K562 (cell line): ENCODE data around the gene COL6A1. TPM values are rescaled to one million over a fixed set of nuclear protein-coding genes. Genes with fewer than 3 reads are reported as not detected.

Experiments used
- ATAC-seq: fragments of 200-7000 bp; cut with Tn5 transposase; 3 replicates; pipeline ENCODE4 v1.9.1; 2020; ENCODE audit warnings: moderate library complexity
- BruUV-seq: library from RNA; stranded (reverse); fragments of 400-500 nt; replicated peaks from 2 replicates; lab custom pipeline; 2021; lab: Mats Ljungman, UMichigan
- CTCF ChIA-PET: fragments of 300-600 bp; formaldehyde crosslinking; extraction: SDS; loops from one replicate; lab custom pipeline; 2021; ENCODE audit warnings: low intra/inter-chr PET ratio; lab: Yijun Ruan, JAX
- POLR2A ChIA-PET: fragments of 300-600, 350-650 bp; sonication (Branson Sonifier 250); formaldehyde crosslinking; extraction: SDS; loops from one replicate; lab custom pipeline; 2021; ENCODE audit warnings: antibody characterized with exemption, inconsistent platforms; lab: Yijun Ruan, JAX
- DNase-seq, 4 experiments: peaks; one replicate each; pipeline versions ENCODE4 v3.0.0 to v3.0.0-alpha.2; 2011 to 2018; ENCODE audit warnings: low spot score in 3 of 4, mixed read lengths in 3 of 4; ENCODE audit errors: extremely low read depth in 1 of 4
- FAIRE-seq: peaks from 2 replicates; lab custom pipeline; 2011; peaks lifted over from hg19 to GRCh38; lab: Jason Lieb, UNC
- H2AFZ ChIP-seq: 2 replicates; pipeline ENCODE4 v1.6.0; 2011; ENCODE audit warnings: low read depth, low read length, control low read depth, inconsistent platforms
- H3K27ac ChIP-seq: fragments of 200-600 bp; 3 replicates; pipeline ENCODE4 v1.8.0; 2011; ENCODE audit warnings: low read depth, mild to moderate bottlenecking, control low read depth, inconsistent platforms, low read length, moderate library complexity, mixed read lengths; ENCODE audit errors: extremely low read depth
- H3K27me3 ChIP-seq, 2 experiments: fragments of 300-600 bp in 1 of 2; 2 replicates in 1 of 2; 3 replicates in 1 of 2; pipeline versions ENCODE4 v1.6.0 to v1.8.0; 2011; ENCODE audit warnings: inconsistent platforms in 2 of 2, low read length in 2 of 2, mild to moderate bottlenecking in 1 of 2, mixed read lengths in 1 of 2, moderate library complexity in 1 of 2; ENCODE audit not compliant: control insufficient read depth in 2 of 2, insufficient read depth in 2 of 2
- H3K36me3 ChIP-seq: fragments of 300-600 bp; 3 replicates; pipeline ENCODE4 v1.8.0; 2011; ENCODE audit warnings: mild to moderate bottlenecking, low read length, inconsistent platforms; ENCODE audit not compliant: control insufficient read depth, insufficient read depth
- H3K4me1 ChIP-seq, 2 experiments: fragments of 200-600 bp in 1 of 2; replicated peaks in 1 of 2; 2 replicates in 1 of 2; 3 replicates in 1 of 2; pipeline versions ENCODE4 v1.5.1 to v1.8.0; 2011; ENCODE audit warnings: inconsistent platforms in 2 of 2, low read length in 2 of 2, mild to moderate bottlenecking in 1 of 2, mixed read lengths in 1 of 2, moderate library complexity in 1 of 2; ENCODE audit not compliant: control insufficient read depth in 2 of 2, insufficient read depth in 2 of 2
- H3K4me2 ChIP-seq: 2 replicates; pipeline ENCODE4 v1.6.1; 2011; ENCODE audit warnings: low read length, control low read depth, inconsistent platforms, mixed read lengths; ENCODE audit not compliant: insufficient read depth
- H3K4me3 ChIP-seq: fragments of 200-600 bp; sonication (generic), shearing (Covaris generic); 2 replicates; pipeline ENCODE4 v1.5.1; 2016; ENCODE audit warnings: control low read depth, inconsistent platforms
- H3K79me2 ChIP-seq: fragments of 200-600 bp; 3 replicates; pipeline ENCODE4 v1.8.0; 2011; ENCODE audit warnings: low read length, inconsistent platforms; ENCODE audit not compliant: control insufficient read depth, insufficient read depth
- H3K9ac ChIP-seq, 2 experiments: 2 replicates each; pipeline versions ENCODE4 v1.6.0 to v1.6.1; 2011; ENCODE audit warnings: low read depth in 2 of 2, low read length in 2 of 2, control low read depth in 1 of 2, inconsistent platforms in 1 of 2, mild to moderate bottlenecking in 1 of 2, mixed read lengths in 1 of 2; ENCODE audit not compliant: insufficient read depth in 1 of 2
- H3K9me1 ChIP-seq: one replicate; pipeline ENCODE4 v1.6.0; 2011; ENCODE audit warnings: inconsistent platforms, mild to moderate bottlenecking, low read length, moderate library complexity; ENCODE audit not compliant: control insufficient read depth, insufficient read depth
- H3K9me3 ChIP-seq: replicated peaks from 2 replicates; pipeline ENCODE4 v1.5.1; 2011; ENCODE audit warnings: low read depth, low read length, inconsistent platforms; ENCODE audit not compliant: control insufficient read depth, insufficient read depth
- H4K20me1 ChIP-seq: replicated peaks from 2 replicates; pipeline ENCODE4 v1.6.1; 2011; ENCODE audit warnings: low read length, inconsistent platforms, mixed read lengths; ENCODE audit not compliant: control insufficient read depth, insufficient read depth
- BCOR ChIP-seq: fragments of 450-650 bp; IDR thresholded peaks from 2 replicates; pipeline ENCODE4 v1.6.1; 2016
- CC2D1A ChIP-seq: fragments of 450-650 bp; IDR thresholded peaks from 2 replicates; pipeline ENCODE4 v1.6.1; 2017; ENCODE audit warnings: mild to moderate bottlenecking
- CXXC5 ChIP-seq: fragments of 250-450 bp; sonication (Bioruptor Pico); IDR thresholded peaks from 2 replicates; pipeline ENCODE4 v1.8.0; 2022; ENCODE audit warnings: inconsistent platforms, mild to moderate bottlenecking, moderate library complexity
- DIDO1 ChIP-seq: fragments of 450-650 bp; IDR thresholded peaks from 2 replicates; pipeline ENCODE4 v1.6.1; 2016; ENCODE audit warnings: low read depth, missing biosample characterization, missing genetic modification characterization
- EP400 ChIP-seq: fragments of 450-650 bp; IDR thresholded peaks from 2 replicates; pipeline ENCODE4 v1.6.1; 2017; ENCODE audit warnings: antibody characterized with exemption, mild to moderate bottlenecking, moderate library complexity
- FOXK1 ChIP-seq: sonication (generic); formaldehyde crosslinking; IDR thresholded peaks from 2 replicates; pipeline ENCODE4 v1.8.0; 2022; ENCODE audit warnings: missing genetic modification reagents, mild to moderate bottlenecking, borderline replicate concordance
- FUS ChIP-seq: fragments of 200-400 bp; formaldehyde crosslinking; optimal IDR thresholded peaks from 2 replicates; pipeline ENCODE3; 2017; ENCODE audit warnings: low read depth, low read length
- KLF1 ChIP-seq: fragments of 450-650 bp; IDR thresholded peaks from 2 replicates; pipeline ENCODE4 v1.6.1; 2016; ENCODE audit warnings: missing genetic modification characterization, missing compliant biosample characterization
- MAFK ChIP-seq: IDR thresholded peaks from 2 replicates; pipeline ENCODE4 v1.6.1; 2011; ENCODE audit warnings: low read length, improper control_type of control experiment
- MCM3 ChIP-seq: fragments of 450-650 bp; IDR thresholded peaks from 2 replicates; pipeline ENCODE4 v1.6.1; 2016
- PCBP1 ChIP-seq: fragments of 200-400 bp; formaldehyde crosslinking; IDR thresholded peaks from 2 replicates; pipeline ENCODE4 v1.6.1; 2018; ENCODE audit warnings: mild to moderate bottlenecking, low read depth, low read length; ENCODE audit not compliant: poor library complexity, severe bottlenecking
- RBM22 ChIP-seq: fragments of 200-400 bp; formaldehyde crosslinking; IDR thresholded peaks from 2 replicates; pipeline ENCODE4 v1.6.1; 2018; ENCODE audit warnings: low read length, low read depth; ENCODE audit not compliant: poor library complexity, severe bottlenecking
- SAP30 ChIP-seq: fragments of 200-600 bp; sonication (generic); IDR thresholded peaks from 2 replicates; pipeline ENCODE4 v1.6.1; 2012; ENCODE audit warnings: borderline replicate concordance, low read depth, mild to moderate bottlenecking, moderate library complexity, low read length, control low read depth, inconsistent platforms; ENCODE audit not compliant: insufficient read depth, poor library complexity, severe bottlenecking
- TAF1 ChIP-seq: IDR thresholded peaks from 2 replicates; pipeline ENCODE4 v1.6.1; 2011; ENCODE audit warnings: mild to moderate bottlenecking, low read length, moderate library complexity; ENCODE audit not compliant: insufficient read depth, control insufficient read depth, severe bottlenecking; ENCODE audit errors: extremely low read depth
- TBL1XR1 ChIP-seq, 2 experiments: IDR thresholded peaks; 2 replicates each; pipeline ENCODE4 v1.6.1; 2012; ENCODE audit warnings: improper control_type of control experiment in 2 of 2, low read length in 2 of 2, mild to moderate bottlenecking in 1 of 2
- ZNF354B ChIP-seq: fragments of 250-450 bp; sonication (Bioruptor Pico); IDR thresholded peaks from 2 replicates; pipeline ENCODE4 v1.4.0; 2020
- ZNF766 ChIP-seq: fragments of 200-800 bp; sonication (Bioruptor generic); conservative IDR thresholded peaks from 2 replicates; pipeline ENCODE4 v1.6.1; 2016; ENCODE audit warnings: missing genetic modification characterization, missing compliant biosample characterization
- WGBS: fragments of 100-300 bp; shearing (Covaris generic); methylation state at CpG from one replicate; pipeline ENCODE4 v1.1.6; 2016; ENCODE audit warnings: low coverage, mixed read lengths; ENCODE audit not compliant: insufficient coverage; ENCODE audit errors: missing lambda C conversion rate; 5-methylcytosine and 5-hydroxymethylcytosine counted together
- in situ Hi-C: fragments of 300-500 bp; cut with MboI; formaldehyde crosslinking; loops from 4 replicates; pipeline ENCODE4 v1.15.0; 2018; ENCODE audit warnings: inconsistent platforms, mixed read lengths
- intact Hi-C: fragments of 100-400 bp; cut with micrococcal nuclease; formaldehyde crosslinking; loops from 2 replicates; pipeline ENCODE4 v1.14.2; 2022
- polyA plus RNA-seq, 8 experiments: library from polyadenylated mRNA; depleted of rRNA in 4 of 8; stranded (reverse) in 5 of 8; unstranded in 3 of 8; fragments of >200 nt; fragmentation: Nextera tagmentation in 2 of 8; fragmentation: Illumina TruSeq in 1 of 8; extraction: Ambion mirVana in 2 of 8; extraction: Trizol in 1 of 8; gene quantifications; 2 replicates each; pipeline versions ENCODE4 v1.2.1 to v1.2.3, GENCODE V29; 2011 to 2014; ENCODE audit warnings: inconsistent platforms in 1 of 8, missing spikeins in 1 of 8
- total RNA-seq, 7 experiments: library from RNA; depleted of rRNA in 6 of 7; stranded (reverse); fragments of >200 nt in 6 of 7; fragmentation: Illumina TruSeq in 2 of 7; extraction: Trizol in 2 of 7; gene quantifications; 2 replicates each; pipeline versions ENCODE4 v1.2.1 to v1.2.3, GENCODE V29; 2011 to 2021; ENCODE audit warnings: low replicate concordance in 1 of 7
- TF ChIP-seq, protein P1 (sequence below): sonication (generic); formaldehyde crosslinking; IDR thresholded peaks from 2 replicates; pipeline ENCODE4 v1.5.0; 2020; ENCODE audit warnings: missing genetic modification reagents
- TF ChIP-seq, protein P2 (sequence below), 2 experiments: fragments of 450-650 bp in 1 of 2; sonication (generic) in 1 of 2; formaldehyde crosslinking; conservative IDR thresholded peaks; 2 replicates each; pipeline versions ENCODE4 v1.4.0 to v1.8.1; 2020 to 2022; ENCODE audit warnings: mild to moderate bottlenecking in 1 of 2, missing genetic modification reagents in 1 of 2

Gene COL6A1
- total and polyA plus RNA-seq, 9 of the 15 experiments (the other 6 are each of a cell fraction or from before 2014, with no cell fraction given) = 0.07 to 1.3 (median 0.14) TPM; not detected in 3

DNA sequence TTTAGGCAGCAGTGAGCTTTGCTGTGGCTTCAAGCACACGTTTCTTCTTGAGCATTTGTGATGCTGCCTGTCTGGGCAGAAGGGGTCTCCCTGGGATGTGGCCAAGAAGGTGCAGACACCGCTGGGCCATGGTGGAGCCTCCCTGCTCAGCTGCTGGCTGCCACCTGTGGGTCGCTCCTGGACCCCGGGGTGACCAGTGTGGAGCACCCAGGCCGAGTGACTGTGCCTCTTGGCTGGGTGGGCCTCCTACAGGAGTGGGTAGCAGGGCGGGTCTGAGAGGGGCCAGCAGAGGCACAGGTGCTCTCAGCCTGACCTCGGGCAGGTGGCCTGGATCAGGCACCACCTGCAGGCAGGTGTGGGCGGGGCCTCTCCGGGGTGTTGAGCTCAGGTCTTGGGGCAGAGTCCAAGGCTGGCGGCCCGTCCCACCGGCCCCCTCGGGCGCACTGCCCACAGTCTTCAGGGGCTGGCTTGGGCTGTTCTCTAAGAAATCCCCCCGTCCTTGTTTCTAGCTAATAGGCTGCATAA lies 42.0 kb upstream of the COL6A1 start:
- Histone ChIP-seq H3K9me1 (no peaks in the 10 kb centered on the region), H3K36me3 (no peaks in the 10 kb centered on the region), H3K79me2 (no peaks in the 10 kb centered on the region), H2AFZ (no peak overlapping the region), H3K27me3 (peaks cover 2 to 71% of the 10 kb centered on the region in 2 experiments; a peak in 4 of 5 replicates), H3K4me1 (peaks cover 0 to 4% of the 10 kb centered on the region in 2 experiments; a peak in 2 of 5 replicates), H3K27ac (no peak overlapping the region), H3K9ac (no peak overlapping the region), H3K4me2 (no peak overlapping the region), H3K4me3 (no peak overlapping the region), H4K20me1 (peaks cover 9% of the 10 kb centered on the region), H3K9me3 (no peaks in the 10 kb centered on the region)
- FAIRE-seq (no peak), ATAC-seq (no peak), DNase-seq (no peak)
- TF ChIP-seq ZNF766 = no peak
- no peak for TF ChIP-seq PCBP1
- no peak for TF ChIP-seq ZNF354B (CRISPR knock-in tag)
- TF ChIP-seq SAP30 = no peak
- TF ChIP-seq CC2D1A = no peak
- TF ChIP-seq TAF1 = no peak
- TF ChIP-seq TBL1XR1 (IDR thresholded peaks at IDR 0.05; ENCODE audit: low read length in 2 of 2) = no peak
- no peak for TF ChIP-seq EP400
- TF ChIP-seq, protein P1, sequence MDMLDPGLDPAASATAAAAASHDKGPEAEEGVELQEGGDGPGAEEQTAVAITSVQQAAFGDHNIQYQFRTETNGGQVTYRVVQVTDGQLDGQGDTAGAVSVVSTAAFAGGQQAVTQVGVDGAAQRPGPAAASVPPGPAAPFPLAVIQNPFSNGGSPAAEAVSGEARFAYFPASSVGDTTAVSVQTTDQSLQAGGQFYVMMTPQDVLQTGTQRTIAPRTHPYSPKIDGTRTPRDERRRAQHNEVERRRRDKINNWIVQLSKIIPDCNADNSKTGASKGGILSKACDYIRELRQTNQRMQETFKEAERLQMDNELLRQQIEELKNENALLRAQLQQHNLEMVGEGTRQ (CRISPR knock-in tag) = no peak
- TF ChIP-seq FOXK1 (CRISPR knock-in tag) = no peak
- no peak for TF ChIP-seq BCOR
- TF ChIP-seq RBM22 = no peak
- no peak for TF ChIP-seq FUS
- TF ChIP-seq, protein P2, sequence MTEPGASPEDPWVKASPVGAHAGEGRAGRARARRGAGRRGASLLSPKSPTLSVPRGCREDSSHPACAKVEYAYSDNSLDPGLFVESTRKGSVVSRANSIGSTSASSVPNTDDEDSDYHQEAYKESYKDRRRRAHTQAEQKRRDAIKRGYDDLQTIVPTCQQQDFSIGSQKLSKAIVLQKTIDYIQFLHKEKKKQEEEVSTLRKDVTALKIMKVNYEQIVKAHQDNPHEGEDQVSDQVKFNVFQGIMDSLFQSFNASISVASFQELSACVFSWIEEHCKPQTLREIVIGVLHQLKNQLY (CRISPR knock-in tag; conservative IDR thresholded peaks at IDR 0.05) = no peak
- no peak for TF ChIP-seq CXXC5 (CRISPR knock-in tag)
- no peak for TF ChIP-seq KLF1
- no peak for TF ChIP-seq DIDO1 (tag)
- TF ChIP-seq MCM3 = no peak
- TF ChIP-seq MAFK = no peak
- in situ Hi-C loops (no loop called here), intact Hi-C loops (no loop called here)
- POLR2A ChIA-PET = no interaction called here
- WGBS = 3% methylated on average over 14 of the region's 15 CpGs
- CTCF ChIA-PET = no interaction called here
- no TSS peak for BruUV-seq
